Stimulated activated naive CD8-positive, alpha-beta T cell treated with anti-CD3 and anti-CD28 coated beads, Interleukin-15, amount 100 ng/mL, for 72 hours (primary cell): ENCODE data around the gene CD48.
"Not testable (repeated sequence)": the region's sequence is repeated elsewhere in the genome, so short reads cannot be mapped to it uniquely, and the experiment has no call there.

Source experiments
- ATAC-seq: fragments of 150-1000 bp; cut with Tn5 transposase; 2 replicates; pipeline ENCODE4 v1.10.0; 2021; ENCODE audit warnings: mild to moderate bottlenecking, moderate library complexity
- DNase-seq, 2 donors: peaks; one replicate each; pipeline ENCODE4 v3.0.0; 2021 to 2022
- H3K27ac Mint-ChIP-seq, 2 donors: one replicate each; pipeline ENCODE4 v1.8.0; 2022; ENCODE audit warnings: mild to moderate bottlenecking in 2 of 2, mixed read lengths in 2 of 2, moderate library complexity in 2 of 2
- H3K27me3 Mint-ChIP-seq: one replicate; pipeline ENCODE4 v1.8.0; 2022; ENCODE audit warnings: mixed read lengths
- H3K4me1 Mint-ChIP-seq: one replicate; pipeline ENCODE4 v1.8.0; 2022; ENCODE audit warnings: mild to moderate bottlenecking, mixed read lengths
- H3K4me3 Mint-ChIP-seq, 2 donors: one replicate each; pipeline ENCODE4 v1.8.0; 2022; ENCODE audit warnings: mild to moderate bottlenecking in 2 of 2, mixed read lengths in 2 of 2, moderate library complexity in 1 of 2
- H3K9me3 Mint-ChIP-seq, 2 donors: one replicate each; pipeline ENCODE4 v1.8.0; 2022; ENCODE audit warnings: mixed read lengths in 2 of 2

Gene CD48

GRCh38 chr1:160711276-160711601, 383 bp downstream of the CD48 start:
- peak overlapping the region in 1 of 2 donors; percentile 96 for H3K27ac Mint-ChIP-seq
- H3K4me1 Mint-ChIP-seq: peaks cover 28% of the 10 kb centered on the region
- H3K4me3 Mint-ChIP-seq: no peak overlapping the region
- ATAC-seq (no peak), DNase-seq (no peak)
- H3K27me3 Mint-ChIP-seq: no peaks in the 10 kb centered on the region
- H3K9me3 Mint-ChIP-seq: no peaks in the 10 kb centered on the region

GRCh38 chr1:160710517-160711252, 937 bp downstream of the CD48 start:
- Mint-ChIP-seq H3K4me3 (no peak overlapping the region), H3K27ac (peak overlapping the region in 1 of 2 donors; percentile 8), H3K27me3 (no peaks in the 10 kb centered on the region), H3K9me3 (no peaks in the 10 kb centered on the region), H3K4me1 (peaks cover 30% of the 10 kb centered on the region)
- DNase-seq (no peak), ATAC-seq (no peak)

- H3K4me1 Mint-ChIP-seq: peaks cover 37% of the 10 kb centered on the region
- ATAC-seq: no peak
Observed at GRCh38 chr1:160709715-160710114, 1.9 kb downstream of the CD48 start.

GRCh38 chr1:160708801-160709200, 2.8 kb downstream of the CD48 start:
- peaks cover 39% of the 10 kb centered on the region for H3K4me1 Mint-ChIP-seq
- DNase-seq: peak in 1 of 2 donors; percentile 64
- no peak overlapping the region for H3K4me3 Mint-ChIP-seq
- no peak overlapping the region for H3K27ac Mint-ChIP-seq
- peak; percentile 68 for ATAC-seq
- H3K9me3 Mint-ChIP-seq: no peaks in the 10 kb centered on the region
- no peaks in the 10 kb centered on the region for H3K27me3 Mint-ChIP-seq

More at GRCh38 chr1:160709715-160710114, 1.9 kb downstream of the CD48 start:
- Mint-ChIP-seq H3K4me3 (no peak overlapping the region), H3K27me3 (no peaks in the 10 kb centered on the region), H3K27ac (no peak overlapping the region), H3K9me3 (no peaks in the 10 kb centered on the region)
- no peak for DNase-seq

- H3K9me3 Mint-ChIP-seq: no peaks in the 10 kb centered on the region
- peaks cover 39% of the 10 kb centered on the region for H3K4me1 Mint-ChIP-seq
- H3K27ac Mint-ChIP-seq: no peak overlapping the region
- ATAC-seq: peak; percentile 19
- no peak overlapping the region for H3K4me3 Mint-ChIP-seq
- H3K27me3 Mint-ChIP-seq: no peaks in the 10 kb centered on the region
- no peak for DNase-seq
Observed at GRCh38 chr1:160708118-160708517, 3.5 kb downstream of the CD48 start.

GRCh38 chr1:160707236-160708064, 4.2 kb downstream of the CD48 start:
- ATAC-seq (peak; percentile 31), DNase-seq (peak in 1 of 2 donors; percentile 37)
- Mint-ChIP-seq H3K27me3 (no peaks in the 10 kb centered on the region), H3K9me3 (no peaks in the 10 kb centered on the region), H3K4me3 (no peak overlapping the region), H3K4me1 (peaks cover 39% of the 10 kb centered on the region), H3K27ac (no peak overlapping the region)

- DNase-seq (no peak), ATAC-seq (no peak)
- H3K4me3 Mint-ChIP-seq: no peak overlapping the region
- peaks cover 42% of the 10 kb centered on the region for H3K4me1 Mint-ChIP-seq
- no peak overlapping the region for H3K27ac Mint-ChIP-seq
- no peaks in the 10 kb centered on the region for H3K9me3 Mint-ChIP-seq
- H3K27me3 Mint-ChIP-seq: no peaks in the 10 kb centered on the region
Observed at GRCh38 chr1:160706526-160707235, 4.9 kb downstream of the CD48 start.

GRCh38 chr1:160705742-160706141, 5.9 kb downstream of the CD48 start:
- Mint-ChIP-seq H3K4me1 (peaks cover 47% of the 10 kb centered on the region), H3K27ac (peak overlapping the region in 1 of 2 donors; percentile 80), H3K9me3 (no peaks in the 10 kb centered on the region), H3K4me3 (no peak overlapping the region), H3K27me3 (no peaks in the 10 kb centered on the region)
- ATAC-seq (no peak), DNase-seq (no peak)

- H3K9me3 Mint-ChIP-seq, H3K27me3 Mint-ChIP-seq, H3K4me3 Mint-ChIP-seq, DNase-seq: not testable (repeated sequence)
- Mint-ChIP-seq H3K27ac (peak overlapping the region in 1 of 2 donors; percentile 80), H3K4me1 (peaks cover 52% of the 10 kb centered on the region)
- peak; percentile 48 for ATAC-seq
Observed at GRCh38 chr1:160705212-160705621, 6.4 kb downstream of the CD48 start.

- ATAC-seq (no peak), DNase-seq (no peak)
- Mint-ChIP-seq H3K9me3 (no peaks in the 10 kb centered on the region), H3K27me3 (no peaks in the 10 kb centered on the region), H3K4me3 (peak overlapping the region in 1 of 2 donors; percentile 66), H3K4me1 (peaks cover 61% of the 10 kb centered on the region), H3K27ac (peak overlapping the region; percentile 23 to 48)
Observed at GRCh38 chr1:160704250-160704649, 7.4 kb downstream of the CD48 start.

GRCh38 chr1:160702100-160702499, 9.5 kb downstream of the CD48 start:
- Mint-ChIP-seq H3K27ac (peak overlapping the region; percentile 56 to 64), H3K27me3 (no peaks in the 10 kb centered on the region), H3K4me1 (peaks cover 81% of the 10 kb centered on the region), H3K4me3 (peak overlapping the region in 1 of 2 donors; percentile 56), H3K9me3 (no peaks in the 10 kb centered on the region)
- DNase-seq (no peak), ATAC-seq (no peak)

- not testable (repeated sequence) for DNase-seq, ATAC-seq, H3K9me3 Mint-ChIP-seq, H3K27me3 Mint-ChIP-seq
- Mint-ChIP-seq H3K27ac (peak overlapping the region in 1 of 2 donors; percentile 12), H3K4me3 (peak overlapping the region in 1 of 2 donors; percentile 33), H3K4me1 (peaks cover 79% of the 10 kb centered on the region)
Observed at GRCh38 chr1:160692390-160692789, 19.2 kb downstream of the CD48 start.

GRCh38 chr1:160685266-160685665, 26.4 kb downstream of the CD48 start:
- ATAC-seq (peak; percentile 73), DNase-seq (peak in 1 of 2 donors; percentile 35)
- H3K4me1 Mint-ChIP-seq: peaks cover 99% of the 10 kb centered on the region
- no peaks in the 10 kb centered on the region for H3K27me3 Mint-ChIP-seq
- peak overlapping the region; percentile 85 to 96 for H3K27ac Mint-ChIP-seq
- H3K4me3 Mint-ChIP-seq: peak overlapping the region; percentile 77 to 83
- H3K9me3 Mint-ChIP-seq: peaks cover 0 to 12% of the 10 kb centered on the region in 2 donors

- ATAC-seq (peak; percentile 77), DNase-seq (peak in 1 of 2 donors; percentile 71)
- H3K27ac Mint-ChIP-seq: peak overlapping the region; percentile 84 to 99
- peaks cover 91% of the 10 kb centered on the region for H3K4me1 Mint-ChIP-seq
- peak overlapping the region; percentile 77 to 83 for H3K4me3 Mint-ChIP-seq
- H3K9me3 Mint-ChIP-seq: peaks cover 0 to 12% of the 10 kb centered on the region in 2 donors
- no peaks in the 10 kb centered on the region for H3K27me3 Mint-ChIP-seq
Observed at GRCh38 chr1:160682983-160683865, 28.4 kb downstream of the CD48 start.

GRCh38 chr1:160681891-160682140, 29.8 kb downstream of the CD48 start:
- peak overlapping the region; percentile 98 to 99 for H3K27ac Mint-ChIP-seq
- no peak for DNase-seq
- H3K27me3 Mint-ChIP-seq: no peaks in the 10 kb centered on the region
- peaks cover 0 to 8% of the 10 kb centered on the region in 2 donors for H3K9me3 Mint-ChIP-seq
- no peak for ATAC-seq
- peak overlapping the region; percentile 72 to 83 for H3K4me3 Mint-ChIP-seq
- H3K4me1 Mint-ChIP-seq: peaks cover 91% of the 10 kb centered on the region
